GM13976 (cell line): ENCODE results near the gene WDR72.

Experiments used
- DNase-seq: peaks from one replicate; pipeline ENCODE4 v3.0.0; 2012; ENCODE audit warnings: low spot score
- in situ Hi-C: fragments of 300-500 bp; cut with MboI; formaldehyde crosslinking; loops from one replicate; pipeline ENCODE4 v1.12.0; 2022; ENCODE audit warnings: low sequenced_read_pairs, mixed read lengths, inconsistent platforms; ENCODE audit not compliant: unreplicated experiment
- TF ChIP-seq, protein P1 (sequence below): IDR thresholded peaks from 2 replicates; pipeline ENCODE4 v1.5.1; 2012; ENCODE audit warnings: borderline replicate concordance, mild to moderate bottlenecking; ENCODE audit not compliant: insufficient read depth; ENCODE audit errors: extremely low read depth, missing control alignments, control extremely low read depth

The WDR72 gene

DNA sequence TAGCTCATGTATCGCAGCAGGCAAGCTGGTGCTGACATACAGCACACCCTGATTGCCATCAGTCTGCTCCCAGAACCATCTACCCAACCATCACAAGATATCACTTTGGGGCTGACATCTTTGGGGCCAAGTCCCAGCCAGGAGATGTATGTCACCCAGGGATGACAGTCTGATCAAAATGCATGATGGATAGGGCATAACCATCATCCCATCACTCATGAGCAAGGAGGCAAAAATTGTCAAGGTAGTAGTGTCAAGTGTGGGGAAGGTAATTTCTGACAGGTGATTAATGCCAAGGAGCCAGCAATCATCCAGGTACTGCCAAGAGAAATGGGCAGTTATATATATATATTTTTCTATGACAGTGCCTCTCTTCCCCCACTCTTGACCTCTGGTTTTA is 277.4 kb downstream of the WDR72 start:
- no peak for DNase-seq
- in situ Hi-C loops, result no loop called here
- TF ChIP-seq, protein P1, sequence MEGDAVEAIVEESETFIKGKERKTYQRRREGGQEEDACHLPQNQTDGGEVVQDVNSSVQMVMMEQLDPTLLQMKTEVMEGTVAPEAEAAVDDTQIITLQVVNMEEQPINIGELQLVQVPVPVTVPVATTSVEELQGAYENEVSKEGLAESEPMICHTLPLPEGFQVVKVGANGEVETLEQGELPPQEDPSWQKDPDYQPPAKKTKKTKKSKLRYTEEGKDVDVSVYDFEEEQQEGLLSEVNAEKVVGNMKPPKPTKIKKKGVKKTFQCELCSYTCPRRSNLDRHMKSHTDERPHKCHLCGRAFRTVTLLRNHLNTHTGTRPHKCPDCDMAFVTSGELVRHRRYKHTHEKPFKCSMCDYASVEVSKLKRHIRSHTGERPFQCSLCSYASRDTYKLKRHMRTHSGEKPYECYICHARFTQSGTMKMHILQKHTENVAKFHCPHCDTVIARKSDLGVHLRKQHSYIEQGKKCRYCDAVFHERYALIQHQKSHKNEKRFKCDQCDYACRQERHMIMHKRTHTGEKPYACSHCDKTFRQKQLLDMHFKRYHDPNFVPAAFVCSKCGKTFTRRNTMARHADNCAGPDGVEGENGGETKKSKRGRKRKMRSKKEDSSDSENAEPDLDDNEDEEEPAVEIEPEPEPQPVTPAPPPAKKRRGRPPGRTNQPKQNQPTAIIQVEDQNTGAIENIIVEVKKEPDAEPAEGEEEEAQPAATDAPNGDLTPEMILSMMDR, result no peak

DNA sequence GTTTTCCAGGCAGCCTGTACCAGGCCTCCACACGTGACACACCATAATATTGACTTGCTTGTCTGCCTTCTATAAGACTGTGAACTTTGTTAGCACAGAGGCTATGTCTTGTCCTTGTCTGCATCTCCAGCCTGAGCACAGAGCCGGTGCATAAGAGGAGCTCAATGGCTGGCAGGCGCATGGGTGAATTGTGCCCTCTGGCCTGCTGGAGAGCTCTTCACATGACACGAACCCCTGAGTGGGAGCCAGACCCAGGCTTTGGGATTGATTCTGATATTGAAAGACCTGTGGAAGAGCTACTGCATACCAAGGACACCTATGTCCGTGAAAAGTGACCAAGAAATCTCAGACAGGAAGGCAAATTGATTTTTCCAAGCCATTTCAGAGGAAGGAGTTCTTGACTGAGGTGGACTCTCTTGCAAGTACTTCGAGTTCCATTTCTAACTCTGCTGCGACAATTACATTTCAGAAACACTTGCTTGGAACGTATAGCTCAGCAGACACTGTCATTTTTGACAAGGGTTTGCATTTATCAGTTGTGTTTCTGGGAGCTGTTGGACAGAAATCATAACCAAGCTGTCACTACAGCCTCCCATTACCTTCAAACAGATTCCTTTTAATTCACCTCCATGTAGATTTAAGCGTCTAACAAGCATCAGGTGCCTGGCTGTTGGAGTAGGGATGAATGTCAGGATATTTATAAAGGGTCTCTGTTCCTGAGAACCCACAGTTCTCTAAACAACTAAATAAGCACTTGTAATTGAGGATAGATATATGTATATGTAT is 281.3 kb downstream of the WDR72 start:
- in situ Hi-C loops, result no loop called here
- TF ChIP-seq, protein P1, result no peak
- no peak for DNase-seq

DNA sequence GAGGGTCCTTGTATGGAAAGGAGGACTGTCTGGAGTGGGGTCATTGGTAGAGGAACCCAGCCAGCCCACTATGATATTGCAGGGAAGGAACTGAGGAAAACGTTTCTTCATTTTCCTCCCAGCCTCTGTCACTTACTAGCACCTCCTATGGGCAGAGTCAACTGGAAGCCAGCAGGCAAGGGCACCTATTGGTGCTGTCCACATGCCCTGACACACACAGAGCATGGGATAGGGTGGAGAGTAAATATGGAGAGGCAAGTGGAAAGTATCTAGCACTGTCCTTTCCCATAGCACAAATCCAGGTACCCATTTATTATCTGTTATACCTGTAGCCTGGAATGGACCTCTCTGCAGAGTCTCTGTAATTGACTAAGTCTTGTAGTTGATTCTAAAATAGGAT is 285.6 kb downstream of the WDR72 start:
- TF ChIP-seq, protein P1, result no peak
- DNase-seq, result no peak
- in situ Hi-C loops, result no loop called here

DNA sequence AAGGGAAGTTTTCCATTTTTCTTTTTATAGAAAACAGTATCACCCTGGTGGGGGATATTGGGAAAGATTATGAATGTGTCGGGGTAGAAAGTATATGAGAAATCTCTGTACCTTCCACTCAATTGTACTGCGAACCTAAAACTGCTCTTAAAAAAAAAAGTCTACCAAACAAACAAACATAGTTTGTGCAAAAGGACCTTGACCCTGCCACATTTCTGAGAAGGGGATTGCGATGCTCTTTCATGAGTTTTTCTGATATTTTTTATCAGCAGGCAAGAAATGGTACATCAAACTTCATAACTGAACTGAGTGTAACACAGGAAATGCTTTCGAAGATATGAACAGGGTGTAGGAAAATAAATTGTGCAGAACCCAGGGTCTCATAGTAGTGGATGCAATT is 286.0 kb downstream of the WDR72 start:
- TF ChIP-seq, protein P1, result no peak
- in situ Hi-C loops, result no loop called here
- no peak for DNase-seq

DNA sequence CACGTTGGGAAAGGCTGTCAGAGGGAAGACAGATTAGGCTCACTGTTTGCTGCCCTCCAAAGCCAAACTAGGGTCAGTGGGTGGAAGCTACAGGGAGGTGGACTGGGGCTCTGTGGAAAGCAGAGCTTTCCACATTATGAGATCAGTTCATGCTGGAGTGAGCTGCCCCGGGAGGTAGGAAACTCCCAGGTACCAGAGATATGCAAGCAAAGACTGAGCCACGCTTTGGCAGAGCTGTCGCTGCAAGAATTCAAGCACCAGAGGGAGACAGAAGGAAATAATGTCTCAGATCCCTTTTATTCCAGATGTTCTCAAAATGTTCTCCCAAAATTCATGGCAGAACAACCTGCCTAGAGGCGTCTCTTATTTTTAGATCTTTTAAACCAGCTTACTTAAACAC is 286.6 kb downstream of the WDR72 start:
- in situ Hi-C loops, result no loop called here
- DNase-seq, result no peak
- TF ChIP-seq, protein P1, result no peak

DNA sequence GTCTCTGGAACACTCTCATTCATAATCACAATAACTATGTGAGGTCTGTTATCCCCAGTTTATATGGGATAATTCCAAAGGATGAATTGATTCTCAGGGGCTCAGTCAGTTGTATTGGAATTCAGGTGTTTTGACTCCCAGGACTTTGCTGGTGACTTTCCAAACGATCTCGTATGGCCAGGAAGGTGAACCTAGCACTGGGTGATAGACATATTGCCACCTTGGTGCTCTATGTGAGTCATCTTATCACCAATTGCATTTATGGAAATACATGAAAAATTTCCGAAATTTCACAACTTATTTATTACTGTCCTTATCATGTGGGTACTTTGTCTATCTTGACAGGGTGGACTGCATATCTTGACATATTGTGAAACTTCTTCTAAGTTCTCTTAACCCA is 287.3 kb downstream of the WDR72 start:
- in situ Hi-C loops, result no loop called here
- DNase-seq, result no peak
- TF ChIP-seq, protein P1, result no peak
